ENCODE data around the gene COL4A5. TPM values are rescaled to one million over a fixed set of nuclear protein-coding genes. Genes with fewer than 3 reads are reported as not detected.

Gene COL4A5
- total RNA-seq, 1 experiment from 2014 or later: 51.3 TPM

- H2AK5ac ChIP-seq (ENCODE audit: insufficient read length, low read length): no peak overlapping the region
- H3K4me2 ChIP-seq (ENCODE audit: insufficient read depth, insufficient read length, low read length): no peak overlapping the region
- Mint-ChIP-seq H3K27me3 (ENCODE audit: low read depth) (no peaks in the 10 kb centered on the region), H3K4me1 (peaks cover 7 to 13% of the 10 kb centered on the region in 2 experiments), H3K27ac (no peak overlapping the region), H3K4me3 (no peak overlapping the region), H3K9me3 (no peaks in the 10 kb centered on the region), H3K36me3 (ENCODE audit: insufficient read depth in 1 of 3, low read depth in 3 of 3) (peaks cover 8 to 16% (median 9%) of the 10 kb centered on the region in 3 experiments)
- no peaks in the 10 kb centered on the region for H3K9me3 ChIP-seq (ENCODE audit: control insufficient read depth, low read depth, low read length)
- H4K8ac ChIP-seq (replicated peaks; ENCODE audit: insufficient read length, low read depth, low read length): no peak overlapping the region
- no peaks in the 10 kb centered on the region for H4K20me1 ChIP-seq (ENCODE audit: control insufficient read depth, insufficient read depth, insufficient read length)
- no peak overlapping the region for H2AFZ ChIP-seq (ENCODE audit: low read length)
- DNase-seq: no peak
- no peak overlapping the region for H2BK5ac ChIP-seq (ENCODE audit: insufficient read length, low read length)
- TF ChIP-seq CTCF (conservative IDR thresholded peaks at IDR 0.05): no peak
- no peak overlapping the region for H2BK20ac ChIP-seq (ENCODE audit: low read depth, low read length, poor library complexity, severe bottlenecking)
- no peaks in the 10 kb centered on the region for H3K4me1 ChIP-seq (ENCODE audit: insufficient read depth, low read length)
- no CpG with 5 or more reads among the region's 1 CpG for WGBS (ENCODE audit: extremely low coverage, insufficient read length, low lambda C conversion rate)
- no peak overlapping the region for H2BK12ac ChIP-seq (ENCODE audit: insufficient read length, low read depth, low read length)
- no peak overlapping the region for H3K27ac ChIP-seq (ENCODE audit: insufficient read length, low read depth, low read length)
- no peak overlapping the region for H3K18ac ChIP-seq (ENCODE audit: insufficient read length, low read depth, low read length)
- H3K56ac ChIP-seq (ENCODE audit: insufficient read length, low read depth, low read length): no peak overlapping the region
- no peaks in the 10 kb centered on the region for H3K23me2 ChIP-seq (ENCODE audit: insufficient read length, low read depth, low read length, poor library complexity, severe bottlenecking)
- H3K23ac ChIP-seq (ENCODE audit: insufficient read length, low read depth, low read length): no peak overlapping the region
- no peaks in the 10 kb centered on the region for H3K79me1 ChIP-seq (ENCODE audit: insufficient read depth, low read depth, low read length, poor library complexity, severe bottlenecking)
- no peak overlapping the region for H3K14ac ChIP-seq (ENCODE audit: insufficient read depth, low read length)
- H2BK15ac ChIP-seq (ENCODE audit: low read depth, low read length): no peak overlapping the region
- H3K4ac ChIP-seq (ENCODE audit: low read depth, low read length): no peak overlapping the region
- no peak overlapping the region for H4K91ac ChIP-seq (ENCODE audit: insufficient read length, low read depth, low read length)
- H3T11ph ChIP-seq (ENCODE audit: low read length): no peak overlapping the region
- no peak overlapping the region for H2BK120ac ChIP-seq (ENCODE audit: low read depth, low read length, poor library complexity, severe bottlenecking)
- H3K9ac ChIP-seq (ENCODE audit: extremely low read depth, insufficient read length, low read length): no peak overlapping the region
- no peaks in the 10 kb centered on the region for H3K27me3 ChIP-seq (ENCODE audit: insufficient read depth, low read length)
- no peak overlapping the region for H4K5ac ChIP-seq (ENCODE audit: insufficient read length, low read depth, low read length)
- H3K79me2 ChIP-seq (ENCODE audit: insufficient read depth, low read length): no peaks in the 10 kb centered on the region
These were observed 226.5 kb downstream of the COL4A5 start for GRCh38 chrX:108666101-108666500.

All from H9 (cell line).